HEK293 (cell line): ENCODE results near the gene SLCO6A1.

Experiments
- CTCF ChIA-PET: fragments of 350-600 bp; formaldehyde crosslinking; extraction: SDS; loops from one replicate; lab custom pipeline; 2021; ENCODE audit warnings: antibody characterized with exemption; lab: Yijun Ruan, JAX
- POLR2A ChIA-PET: fragments of 300-600 bp; formaldehyde crosslinking; extraction: SDS; loops from one replicate; lab custom pipeline; 2020; ENCODE audit warnings: antibody characterized with exemption, inconsistent platforms; lab: Yijun Ruan, JAX
- H3K27ac ChIP-seq: fragments of 200-500 bp; sonication (Bioruptor generic); 2 replicates; pipeline ENCODE4 v1.5.1; 2014; ENCODE audit warnings: low read depth, low read length, control low read depth, inconsistent platforms; ENCODE audit errors: extremely low read depth
- H3K36me3 ChIP-seq, 2 experiments: fragments of 200-500 bp in 1 of 2; sonication (Bioruptor generic) in 1 of 2; 1 replicate in 1 of 2; 2 replicates in 1 of 2; pipeline ENCODE4 v1.5.1; 2014 to 2017; ENCODE audit warnings: inconsistent platforms in 2 of 2, low read length in 2 of 2; ENCODE audit not compliant: control insufficient read depth in 2 of 2, insufficient read depth in 1 of 2
- H3K4me1 ChIP-seq: fragments of 200-500 bp; sonication (Bioruptor generic); 2 replicates; pipeline ENCODE4 v1.5.1; 2014; ENCODE audit warnings: mild to moderate bottlenecking, low read length, inconsistent platforms; ENCODE audit not compliant: control insufficient read depth, insufficient read depth
- H3K4me3 ChIP-seq: 2 replicates; pipeline ENCODE4 v1.5.1; 2011; ENCODE audit warnings: low read depth, mild to moderate bottlenecking, control low read depth, low read length, moderate library complexity
- H3K9me3 ChIP-seq: fragments of 200-500 bp; sonication (Bioruptor generic); 2 replicates; pipeline ENCODE4 v1.5.1; 2014; ENCODE audit warnings: low read depth, low read length, inconsistent platforms; ENCODE audit not compliant: control insufficient read depth, insufficient read depth
- HOXA7 ChIP-seq: sonication (generic); formaldehyde crosslinking; IDR thresholded peaks from 2 replicates; pipeline ENCODE4 v1.8.1; 2022; ENCODE audit warnings: missing genetic modification reagents, borderline replicate concordance
- IKZF3 ChIP-seq: fragments of 450-650 bp; IDR thresholded peaks from 2 replicates; pipeline ENCODE4 v1.5.0; 2018; ENCODE audit warnings: missing biosample characterization, mild to moderate bottlenecking, missing genetic modification characterization, moderate library complexity
- MZF1 ChIP-seq: fragments of 450-650 bp; formaldehyde crosslinking; IDR thresholded peaks from 2 replicates; pipeline ENCODE4 v1.5.1; 2017; ENCODE audit warnings: missing biosample characterization, missing genetic modification characterization, borderline replicate concordance
- PRDM1 ChIP-seq: fragments of 450-650 bp; formaldehyde crosslinking; IDR thresholded peaks from 2 replicates; pipeline ENCODE4; 2016; ENCODE audit warnings: missing biosample characterization, missing genetic modification characterization
- SALL2 ChIP-seq: fragments of 450-650 bp; formaldehyde crosslinking; IDR thresholded peaks from 2 replicates; pipeline ENCODE4 v1.5.0; 2017; ENCODE audit warnings: missing biosample characterization, mild to moderate bottlenecking, missing genetic modification characterization, borderline replicate concordance
- SCRT2 ChIP-seq: fragments of 450-650 bp; formaldehyde crosslinking; IDR thresholded peaks from 2 replicates; pipeline ENCODE4 v1.5.1; 2016; ENCODE audit warnings: missing biosample characterization, missing genetic modification characterization
- TCF7L2 ChIP-seq: IDR thresholded peaks from 2 replicates; pipeline ENCODE4 v1.6.1; 2011; ENCODE audit warnings: low read depth, mild to moderate bottlenecking, inconsistent platforms, low read length, moderate library complexity, borderline replicate concordance
- ZFP37 ChIP-seq: fragments of 450-650 bp; formaldehyde crosslinking; IDR thresholded peaks from 2 replicates; pipeline ENCODE4 v1.5.1; 2016; ENCODE audit warnings: missing biosample characterization, missing genetic modification characterization
- ZNF140 ChIP-seq: fragments of 450-650 bp; formaldehyde crosslinking; IDR thresholded peaks from 2 replicates; pipeline ENCODE4 v1.5.1; 2016; ENCODE audit warnings: missing biosample characterization, missing genetic modification characterization
- ZNF174 ChIP-seq: fragments of 450-650 bp; formaldehyde crosslinking; IDR thresholded peaks from 2 replicates; pipeline ENCODE4 v1.5.0; 2017; ENCODE audit warnings: missing biosample characterization, mild to moderate bottlenecking, missing genetic modification characterization
- ZNF214 ChIP-seq: fragments of 450-650 bp; formaldehyde crosslinking; IDR thresholded peaks from 2 replicates; pipeline ENCODE4 v1.5.1; 2017; ENCODE audit warnings: missing biosample characterization, mild to moderate bottlenecking, missing genetic modification characterization, borderline replicate concordance
- ZNF223 ChIP-seq: fragments of 450-650 bp; formaldehyde crosslinking; IDR thresholded peaks from 2 replicates; pipeline ENCODE4 v1.5.1; 2016; ENCODE audit warnings: missing biosample characterization, missing genetic modification characterization
- ZNF274 ChIP-seq, 2 experiments: fragments of 200-500 bp in 1 of 2; fragments of 450-650 bp in 1 of 2; sonication (Bioruptor generic) in 1 of 2; formaldehyde crosslinking in 1 of 2; IDR thresholded peaks; 2 replicates each; pipeline versions ENCODE4 v1.5.1 to v1.6.1; 2014 to 2016; ENCODE audit warnings: borderline replicate concordance in 1 of 2, inconsistent platforms in 1 of 2, low read length in 1 of 2, missing biosample characterization in 1 of 2, missing genetic modification characterization in 1 of 2
- ZNF544 ChIP-seq: fragments of 450-650 bp; formaldehyde crosslinking; IDR thresholded peaks from 2 replicates; pipeline ENCODE4 v1.5.0; 2017; ENCODE audit warnings: missing biosample characterization, missing genetic modification characterization
- ZNF560 ChIP-seq: fragments of 450-650 bp; formaldehyde crosslinking; IDR thresholded peaks from 2 replicates; pipeline ENCODE4 v1.5.1; 2017; ENCODE audit warnings: missing biosample characterization, missing genetic modification characterization, borderline replicate concordance
- ZNF571 ChIP-seq: fragments of 450-650 bp; formaldehyde crosslinking; IDR thresholded peaks from 2 replicates; pipeline ENCODE4 v1.5.0; 2017; ENCODE audit warnings: missing biosample characterization, missing genetic modification characterization
- ZNF660 ChIP-seq: fragments of 450-650 bp; IDR thresholded peaks from 2 replicates; pipeline ENCODE4 v1.5.1; 2018; ENCODE audit warnings: missing biosample characterization, mild to moderate bottlenecking, missing genetic modification characterization
- TF ChIP-seq, protein P1 (sequence below): IDR thresholded peaks from 2 replicates; pipeline ENCODE4 v1.6.1; 2011; ENCODE audit warnings: mild to moderate bottlenecking, low read depth, low read length, borderline replicate concordance
- TF ChIP-seq, protein P2 (sequence below): fragments of 450-650 bp; formaldehyde crosslinking; IDR thresholded peaks from 2 replicates; pipeline ENCODE4 v1.5.1; 2016; ENCODE audit warnings: missing biosample characterization, missing genetic modification characterization
- TF ChIP-seq, protein P3 (sequence below): fragments of 450-650 bp; formaldehyde crosslinking; IDR thresholded peaks from 2 replicates; pipeline ENCODE4 v1.5.1; 2016; ENCODE audit warnings: missing biosample characterization, missing genetic modification characterization, low read depth
- TF ChIP-seq, protein P4 (sequence below): fragments of 450-650 bp; formaldehyde crosslinking; IDR thresholded peaks from 2 replicates; pipeline ENCODE4 v1.5.1; 2016; ENCODE audit warnings: missing biosample characterization, missing genetic modification characterization

SLCO6A1 gene

DNA sequence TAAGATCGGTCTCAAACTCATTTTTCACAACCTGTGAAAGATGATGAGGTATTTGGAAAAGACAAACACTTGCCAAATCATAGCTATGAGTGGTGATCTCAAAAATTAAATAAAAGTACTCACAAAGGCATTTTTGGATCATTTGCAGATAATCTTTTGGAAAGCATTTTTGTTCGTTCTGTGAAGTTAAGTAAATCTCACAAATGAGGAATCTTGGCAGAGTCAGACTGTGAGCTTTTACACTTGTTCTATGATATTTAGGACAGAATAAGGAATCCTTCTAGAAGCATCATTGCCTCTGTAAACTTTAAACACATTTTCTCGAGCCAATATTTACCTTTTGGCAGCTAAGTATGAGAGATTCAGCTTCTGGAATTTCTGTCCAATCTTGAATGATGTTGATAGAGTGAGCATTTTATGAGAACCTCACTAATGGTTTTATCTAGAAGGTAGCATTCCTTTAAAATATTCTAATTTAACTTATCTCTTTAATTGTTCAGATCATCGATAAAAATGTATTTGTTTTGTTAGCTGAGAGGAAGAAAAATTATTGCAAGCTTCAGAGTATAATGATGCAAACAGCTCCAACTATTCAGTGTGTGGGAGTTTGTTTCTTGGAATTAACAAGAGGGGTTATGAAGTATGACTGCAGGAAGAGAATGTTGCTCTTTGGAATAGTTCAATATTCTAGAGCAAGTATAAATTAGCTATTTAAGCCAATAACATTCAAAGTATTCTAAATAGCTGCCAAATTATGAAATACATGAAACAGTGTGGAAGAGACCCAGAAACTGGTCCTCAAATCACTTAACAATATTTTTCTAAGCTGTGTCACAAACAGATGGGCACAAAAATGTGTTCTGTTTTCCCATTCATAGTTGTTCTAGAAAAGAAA, 48.6 kb upstream of the SLCO6A1 start:
- H3K4me3 ChIP-seq: no peak overlapping the region

DNA sequence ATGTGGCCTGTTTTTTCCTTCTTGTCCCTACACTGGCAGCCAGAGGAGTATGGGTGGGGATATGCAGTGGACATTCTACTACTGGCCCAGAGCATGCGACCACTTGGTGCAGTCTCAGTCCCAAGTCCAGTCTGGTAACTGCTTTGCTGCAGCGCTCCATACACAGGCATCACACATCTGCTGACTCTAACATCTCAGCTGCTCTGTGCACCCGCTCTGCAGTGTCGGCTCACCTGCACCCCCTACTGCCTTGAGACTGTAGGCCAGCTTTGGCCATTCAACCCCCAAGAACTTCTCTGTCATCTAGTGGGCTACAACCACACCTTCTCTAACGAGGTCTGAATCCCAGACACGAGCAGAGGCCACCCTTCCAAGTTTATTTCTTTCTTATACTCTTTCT, 46.4 kb upstream of the SLCO6A1 start:
- no peak overlapping the region for H3K4me3 ChIP-seq
- TF ChIP-seq, protein P1, sequence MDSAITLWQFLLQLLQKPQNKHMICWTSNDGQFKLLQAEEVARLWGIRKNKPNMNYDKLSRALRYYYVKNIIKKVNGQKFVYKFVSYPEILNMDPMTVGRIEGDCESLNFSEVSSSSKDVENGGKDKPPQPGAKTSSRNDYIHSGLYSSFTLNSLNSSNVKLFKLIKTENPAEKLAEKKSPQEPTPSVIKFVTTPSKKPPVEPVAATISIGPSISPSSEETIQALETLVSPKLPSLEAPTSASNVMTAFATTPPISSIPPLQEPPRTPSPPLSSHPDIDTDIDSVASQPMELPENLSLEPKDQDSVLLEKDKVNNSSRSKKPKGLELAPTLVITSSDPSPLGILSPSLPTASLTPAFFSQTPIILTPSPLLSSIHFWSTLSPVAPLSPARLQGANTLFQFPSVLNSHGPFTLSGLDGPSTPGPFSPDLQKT: no peak
- H3K9me3 ChIP-seq: no peaks in the 10 kb centered on the region
- CTCF ChIA-PET: interaction anchor here (0.6 to 1.5 kb wide), 6 partner anchors 9 to 390 kb away, joined by 3 to 6 read pairs (median 5); partner anchors contain the start of gene SLCO4C1
- no peaks in the 10 kb centered on the region for H3K4me1 ChIP-seq
- POLR2A ChIA-PET: no interaction called here
- no peaks in the 10 kb centered on the region for H3K36me3 ChIP-seq
- no peak overlapping the region for H3K27ac ChIP-seq

More for the DNA sequence above, 48.6 kb upstream of the SLCO6A1 start:
- no peaks in the 10 kb centered on the region for H3K36me3 ChIP-seq
- ChIA-PET CTCF (interaction anchor here (0.5 to 2.1 kb wide), 3 partner anchors 10 to 21 kb away, joined by 3 to 13 read pairs (median 11); no protein-coding TSS in a partner anchor), POLR2A (no interaction called here)
- H3K4me1 ChIP-seq: no peaks in the 10 kb centered on the region
- TF ChIP-seq TCF7L2 (no peak), ZFP37 (no peak), ZNF140 (no peak), ZNF544 (tag by site-specific recombination) (no peak), MZF1 (tag by site-specific recombination) (no peak), PRDM1 (tag by site-specific recombination) (no peak), ZNF274 (IDR thresholded peaks at IDR 0.05; ENCODE audit: low read length) (no peak), ZNF274 (tag by site-specific recombination; IDR thresholded peaks at IDR 0.05; ENCODE audit: borderline replicate concordance) (no peak), SALL2 (tag by site-specific recombination) (no peak), ZNF214 (tag by site-specific recombination) (no peak), ZNF571 (tag by site-specific recombination) (no peak), ZNF174 (no peak), ZNF223 (tag by site-specific recombination) (no peak)
- TF ChIP-seq, protein P2, sequence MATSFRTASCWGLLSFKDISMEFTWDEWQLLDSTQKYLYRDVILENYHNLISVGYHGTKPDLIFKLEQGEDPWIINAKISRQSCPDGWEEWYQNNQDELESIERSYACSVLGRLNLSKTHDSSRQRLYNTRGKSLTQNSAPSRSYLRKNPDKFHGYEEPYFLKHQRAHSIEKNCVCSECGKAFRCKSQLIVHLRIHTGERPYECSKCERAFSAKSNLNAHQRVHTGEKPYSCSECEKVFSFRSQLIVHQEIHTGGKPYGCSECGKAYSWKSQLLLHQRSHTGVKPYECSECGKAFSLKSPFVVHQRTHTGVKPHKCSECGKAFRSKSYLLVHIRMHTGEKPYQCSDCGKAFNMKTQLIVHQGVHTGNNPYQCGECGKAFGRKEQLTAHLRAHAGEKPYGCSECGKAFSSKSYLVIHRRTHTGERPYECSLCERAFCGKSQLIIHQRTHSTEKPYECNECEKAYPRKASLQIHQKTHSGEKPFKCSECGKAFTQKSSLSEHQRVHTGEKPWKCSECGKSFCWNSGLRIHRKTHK (tag by site-specific recombination): no peak
- H3K9me3 ChIP-seq: no peaks in the 10 kb centered on the region
- no peak overlapping the region for H3K27ac ChIP-seq

DNA sequence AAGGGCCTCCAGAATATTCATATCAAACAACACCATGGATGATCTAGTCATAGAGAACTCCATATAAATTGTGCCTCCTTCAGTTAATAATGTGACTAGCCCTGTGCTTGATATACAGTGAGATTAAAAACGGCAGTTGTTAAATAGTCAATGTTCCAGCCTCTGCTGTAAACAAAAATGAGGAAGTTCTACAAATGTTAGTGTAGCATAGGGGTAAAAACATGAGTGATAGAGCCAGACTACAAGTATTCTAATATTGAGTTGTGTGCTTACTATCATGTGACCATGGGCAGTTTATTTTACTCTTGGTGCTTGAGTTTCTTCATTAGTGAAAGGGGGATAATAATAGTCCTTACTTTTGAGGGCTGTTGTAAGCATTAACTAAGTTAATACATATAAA, 43.3 kb upstream of the SLCO6A1 start:
- no peak overlapping the region for H3K27ac ChIP-seq
- no peak overlapping the region for H3K4me3 ChIP-seq
- no peaks in the 10 kb centered on the region for H3K36me3 ChIP-seq
- TF ChIP-seq ZNF660 (tag by site-specific recombination): no peak
- no peak for TF ChIP-seq ZNF560
- TF ChIP-seq, protein P3, sequence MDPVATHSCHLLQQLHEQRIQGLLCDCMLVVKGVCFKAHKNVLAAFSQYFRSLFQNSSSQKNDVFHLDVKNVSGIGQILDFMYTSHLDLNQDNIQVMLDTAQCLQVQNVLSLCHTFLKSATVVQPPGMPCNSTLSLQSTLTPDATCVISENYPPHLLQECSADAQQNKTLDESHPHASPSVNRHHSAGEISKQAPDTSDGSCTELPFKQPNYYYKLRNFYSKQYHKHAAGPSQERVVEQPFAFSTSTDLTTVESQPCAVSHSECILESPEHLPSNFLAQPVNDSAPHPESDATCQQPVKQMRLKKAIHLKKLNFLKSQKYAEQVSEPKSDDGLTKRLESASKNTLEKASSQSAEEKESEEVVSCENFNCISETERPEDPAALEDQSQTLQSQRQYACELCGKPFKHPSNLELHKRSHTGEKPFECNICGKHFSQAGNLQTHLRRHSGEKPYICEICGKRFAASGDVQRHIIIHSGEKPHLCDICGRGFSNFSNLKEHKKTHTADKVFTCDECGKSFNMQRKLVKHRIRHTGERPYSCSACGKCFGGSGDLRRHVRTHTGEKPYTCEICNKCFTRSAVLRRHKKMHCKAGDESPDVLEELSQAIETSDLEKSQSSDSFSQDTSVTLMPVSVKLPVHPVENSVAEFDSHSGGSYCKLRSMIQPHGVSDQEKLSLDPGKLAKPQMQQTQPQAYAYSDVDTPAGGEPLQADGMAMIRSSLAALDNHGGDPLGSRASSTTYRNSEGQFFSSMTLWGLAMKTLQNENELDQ: no peak
- no peak for TF ChIP-seq SCRT2 (tag by site-specific recombination)
- TF ChIP-seq IKZF3: no peak
- TF ChIP-seq, protein P4, sequence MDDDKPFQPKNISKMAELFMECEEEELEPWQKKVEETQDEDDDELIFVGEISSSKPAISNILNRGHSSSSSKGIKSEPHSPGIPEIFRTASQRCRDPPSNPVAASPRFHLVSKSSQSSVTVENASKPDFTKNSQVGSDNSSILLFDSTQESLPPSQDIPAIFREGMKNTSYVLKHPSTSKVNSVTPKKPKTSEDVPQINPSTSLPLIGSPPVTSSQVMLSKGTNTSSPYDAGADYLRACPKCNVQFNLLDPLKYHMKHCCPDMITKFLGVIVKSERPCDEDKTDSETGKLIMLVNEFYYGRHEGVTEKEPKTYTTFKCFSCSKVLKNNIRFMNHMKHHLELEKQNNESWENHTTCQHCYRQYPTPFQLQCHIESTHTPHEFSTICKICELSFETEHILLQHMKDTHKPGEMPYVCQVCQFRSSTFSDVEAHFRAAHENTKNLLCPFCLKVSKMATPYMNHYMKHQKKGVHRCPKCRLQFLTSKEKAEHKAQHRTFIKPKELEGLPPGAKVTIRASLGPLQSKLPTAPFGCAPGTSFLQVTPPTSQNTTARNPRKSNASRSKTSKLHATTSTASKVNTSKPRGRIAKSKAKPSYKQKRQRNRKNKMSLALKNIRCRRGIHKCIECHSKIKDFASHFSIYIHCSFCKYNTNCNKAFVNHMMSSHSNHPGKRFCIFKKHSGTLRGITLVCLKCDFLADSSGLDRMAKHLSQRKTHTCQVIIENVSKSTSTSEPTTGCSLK (tag by site-specific recombination): no peak
- TF ChIP-seq HOXA7 (CRISPR knock-in tag): no peak
- no peaks in the 10 kb centered on the region for H3K9me3 ChIP-seq
- CTCF ChIA-PET: interaction anchor here (0.6 to 1.8 kb wide), 2 partner anchors 12 to 482 kb away, joined by 4 read pairs; no protein-coding TSS in a partner anchor
- POLR2A ChIA-PET: no interaction called here
- H3K4me1 ChIP-seq: no peaks in the 10 kb centered on the region
